ENCODE measurements around the gene PNPO.

GRCh38 chr17:47914306-47914948 is 26.9 kb upstream of the PNPO start:
- TF ChIP-seq CTCF (IDR thresholded peaks at IDR 0.05; ENCODE audit: insufficient read depth, low read length, poor library complexity, severe bottlenecking) (no peak), EZH2phosphoT487 (conservative IDR thresholded peaks at IDR 0.05; ENCODE audit: low read length) (no peak)

Measured in SU-DHL-6 (cell line).